ENCODE results near the gene SLC38A9.
"Not testable (repeated sequence)": the region's sequence is repeated elsewhere in the genome, so short reads cannot be mapped to it uniquely, and the experiment has no call there.

The SLC38A9 gene

DNA sequence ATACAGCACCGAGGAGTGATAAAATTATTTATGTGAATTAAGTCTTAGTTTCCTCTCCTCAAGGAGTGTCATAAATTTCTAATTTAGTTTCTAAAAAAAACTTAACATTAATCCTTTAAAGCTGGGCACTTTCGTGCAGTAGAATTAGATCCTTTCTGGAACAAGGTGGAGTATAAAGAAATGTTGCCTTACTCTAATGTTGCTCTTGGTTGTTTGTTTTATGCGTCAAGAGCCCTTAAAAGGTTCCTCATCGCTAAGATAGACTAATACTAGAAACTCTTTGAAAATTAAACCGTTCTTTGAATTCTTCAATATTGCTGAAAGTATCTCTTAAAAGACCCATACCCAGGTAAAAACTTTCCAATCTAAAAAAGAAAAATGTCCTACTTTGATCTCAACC lies 93.8 kb downstream of the SLC38A9 start:
- DNase-seq (ENCODE audit: low read depth in 2 of 3, low spot score in 1 of 3), result no peak

- no peak for DNase-seq (ENCODE audit: low read depth in 2 of 3, low spot score in 1 of 3)
These were observed 98.8 kb downstream of the SLC38A9 start for GRCh38 chr5:55613112-55613868.

DNA sequence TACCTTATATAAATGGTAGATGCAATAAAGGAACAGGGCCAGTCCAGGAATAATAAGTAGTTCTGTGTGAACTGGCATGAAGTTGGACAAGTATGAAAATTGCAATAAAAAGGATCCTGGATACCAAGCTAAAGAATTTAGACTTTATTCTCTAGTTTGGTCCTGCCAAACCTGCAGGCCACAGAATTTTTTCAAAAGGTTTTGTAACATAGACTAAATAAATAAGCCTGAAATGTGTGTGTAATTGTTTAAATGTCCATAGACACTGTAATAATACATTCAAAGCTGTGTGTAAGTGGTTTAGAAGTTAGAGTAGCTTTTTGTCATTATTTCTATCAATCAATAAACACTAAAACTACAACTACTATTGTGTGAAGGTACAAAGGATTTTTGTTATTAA lies 101.6 kb downstream of the SLC38A9 start:
- DNase-seq (ENCODE audit: low read depth in 2 of 3, low spot score in 1 of 3), result no peak

DNA sequence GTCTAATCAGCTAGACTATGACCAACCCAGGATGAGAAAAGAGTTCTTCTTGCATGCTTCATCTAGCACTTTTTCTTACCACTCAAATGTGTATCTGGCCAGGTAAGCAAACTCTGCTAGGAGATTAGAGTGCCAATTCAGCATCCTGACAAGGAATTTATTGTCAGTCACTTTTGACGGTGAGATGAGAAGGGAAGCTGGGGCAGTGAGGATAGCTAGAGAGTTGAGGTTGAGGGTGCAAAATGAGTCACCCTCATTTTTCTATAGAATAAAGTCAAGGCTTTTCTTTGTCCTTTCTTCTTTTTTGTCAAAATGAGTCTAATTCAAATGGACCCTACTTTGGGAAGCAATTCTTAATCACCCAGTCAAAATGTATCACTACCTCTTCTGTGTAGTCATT lies 102.7 kb downstream of the SLC38A9 start:
- no peak for DNase-seq (ENCODE audit: low read depth in 2 of 3, low spot score in 1 of 3)

GRCh38 chr5:55608595-55609349 lies 103.4 kb downstream of the SLC38A9 start:
- DNase-seq (ENCODE audit: low read depth in 2 of 3, low spot score in 1 of 3), result no peak

DNA sequence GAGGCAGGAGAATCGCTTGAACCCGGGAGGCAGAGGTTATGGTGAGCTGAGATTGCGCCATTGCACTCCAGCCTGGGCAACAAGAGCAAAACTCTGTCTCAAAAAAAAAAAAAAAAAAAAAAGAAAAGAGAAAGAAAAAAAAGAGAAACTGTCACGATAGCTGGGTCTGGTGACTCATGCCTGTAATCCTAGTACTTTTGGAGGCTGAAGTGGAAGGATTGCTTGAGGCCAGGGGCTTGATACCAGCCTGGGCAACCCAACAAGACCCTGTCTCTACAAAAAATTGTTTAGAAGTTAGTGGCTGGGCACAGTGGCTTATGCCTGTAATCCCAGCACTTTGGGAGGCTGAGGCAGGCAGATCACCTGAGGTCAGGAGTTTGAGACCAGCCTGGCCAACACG lies 104.8 kb downstream of the SLC38A9 start:
- DNase-seq (ENCODE audit: low read depth in 2 of 3, low spot score in 1 of 3), result not testable (repeated sequence)

GRCh38 chr5:55604611-55605067 lies 107.5 kb downstream of the SLC38A9 start:
- no peak for DNase-seq (ENCODE audit: low read depth in 2 of 3, low spot score in 1 of 3)

DNA sequence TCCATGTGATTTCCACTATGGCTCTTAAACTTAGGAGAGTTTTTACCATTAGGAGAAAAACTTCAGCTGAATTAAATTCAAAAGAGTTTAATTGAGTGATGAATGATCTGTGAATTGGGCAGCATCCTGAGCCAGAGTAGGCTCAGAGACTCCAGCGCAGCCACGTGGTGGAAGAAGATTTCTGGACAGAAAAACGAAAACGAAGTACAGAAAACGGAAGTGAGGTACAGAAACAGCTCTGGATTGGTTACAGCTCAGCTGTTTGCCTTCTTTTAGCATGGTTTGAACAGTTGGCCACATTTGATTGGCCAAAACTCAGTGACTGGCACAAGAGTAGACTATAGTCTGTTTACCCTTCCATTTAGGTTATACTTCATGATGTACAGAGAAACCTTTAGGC lies 108.2 kb downstream of the SLC38A9 start:
- no peak for DNase-seq (ENCODE audit: low read depth in 2 of 3, low spot score in 1 of 3)

DNA sequence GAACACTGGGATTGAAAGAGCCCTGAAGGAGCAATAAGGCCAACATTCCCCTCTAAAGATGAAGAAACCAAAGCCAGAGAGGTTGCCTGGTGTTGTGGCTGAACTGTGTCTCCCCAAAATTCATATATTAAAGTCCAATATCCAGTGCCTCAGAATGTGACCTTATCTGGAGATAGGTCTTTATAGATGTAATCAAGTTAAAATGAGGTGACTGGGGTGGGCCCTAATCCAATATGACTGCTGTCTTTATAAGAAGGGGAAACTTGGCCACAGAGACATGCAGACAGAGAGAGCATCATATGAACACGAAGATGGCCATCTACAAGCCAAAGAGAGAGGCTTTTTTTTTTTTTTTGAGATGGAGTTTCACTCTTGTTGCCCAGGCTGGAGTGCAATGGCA lies 110.5 kb downstream of the SLC38A9 start:
- DNase-seq (ENCODE audit: low read depth in 2 of 3, low spot score in 1 of 3), result no peak

- DNase-seq (ENCODE audit: low read depth in 2 of 3, low spot score in 1 of 3), result no peak
These were observed 110.9 kb downstream of the SLC38A9 start for GRCh38 chr5:55601204-55601618.

DNA sequence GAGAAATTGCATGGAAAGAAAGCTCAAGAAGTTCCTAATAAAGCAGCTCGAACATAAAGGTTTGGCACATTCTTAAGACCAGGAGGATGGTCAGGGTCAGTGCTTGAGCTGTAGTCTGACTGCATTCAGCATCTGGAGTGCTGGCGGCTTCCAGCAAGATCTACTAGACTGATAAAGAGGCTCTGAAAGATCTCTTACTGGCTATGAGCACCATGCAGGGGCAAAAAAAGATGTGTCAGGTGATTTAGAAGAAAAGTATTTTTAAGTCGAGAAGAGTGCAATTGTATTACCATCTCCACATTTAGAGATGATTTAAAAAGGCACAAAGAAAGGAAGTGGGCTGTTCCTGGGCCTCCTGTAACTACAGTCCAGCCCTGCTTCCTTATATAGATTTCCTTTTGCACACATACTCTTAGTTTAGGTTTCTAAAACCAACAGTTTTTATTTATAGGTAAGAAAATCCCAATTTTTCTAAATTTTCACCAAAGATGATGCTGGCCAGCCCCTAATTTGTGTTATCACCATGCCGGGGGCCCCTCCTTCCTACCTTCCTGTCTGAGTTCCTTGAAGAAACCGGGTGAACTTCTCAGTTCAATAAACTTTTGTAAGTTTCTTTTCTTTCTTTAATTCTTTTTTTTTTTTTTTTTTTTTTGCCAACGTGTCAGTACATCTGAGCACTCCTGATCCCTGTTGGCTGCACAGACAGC lies 111.5 kb downstream of the SLC38A9 start:
- DNase-seq (ENCODE audit: low read depth in 2 of 3, low spot score in 1 of 3), result no peak

DNA sequence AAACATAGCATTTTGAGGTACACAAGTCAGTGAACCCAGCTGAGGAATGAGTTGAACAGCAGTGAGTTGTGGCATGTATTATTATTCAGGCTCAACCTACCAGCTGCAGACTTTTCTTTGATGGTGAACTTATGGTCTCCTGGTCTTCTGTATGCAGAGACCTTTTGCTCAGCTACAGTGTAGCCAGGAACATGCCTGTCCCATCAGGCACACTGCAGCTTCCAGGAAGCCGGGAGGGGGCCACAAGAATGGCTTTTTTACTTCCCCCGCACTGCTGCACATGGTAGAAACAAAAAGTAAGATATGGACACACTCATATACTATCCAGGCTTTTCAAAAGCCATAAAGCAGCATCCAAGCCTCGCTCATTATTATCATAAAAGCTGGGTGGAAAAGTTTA lies 112.0 kb downstream of the SLC38A9 start:
- DNase-seq (ENCODE audit: low read depth in 2 of 3, low spot score in 1 of 3), result no peak

DNA sequence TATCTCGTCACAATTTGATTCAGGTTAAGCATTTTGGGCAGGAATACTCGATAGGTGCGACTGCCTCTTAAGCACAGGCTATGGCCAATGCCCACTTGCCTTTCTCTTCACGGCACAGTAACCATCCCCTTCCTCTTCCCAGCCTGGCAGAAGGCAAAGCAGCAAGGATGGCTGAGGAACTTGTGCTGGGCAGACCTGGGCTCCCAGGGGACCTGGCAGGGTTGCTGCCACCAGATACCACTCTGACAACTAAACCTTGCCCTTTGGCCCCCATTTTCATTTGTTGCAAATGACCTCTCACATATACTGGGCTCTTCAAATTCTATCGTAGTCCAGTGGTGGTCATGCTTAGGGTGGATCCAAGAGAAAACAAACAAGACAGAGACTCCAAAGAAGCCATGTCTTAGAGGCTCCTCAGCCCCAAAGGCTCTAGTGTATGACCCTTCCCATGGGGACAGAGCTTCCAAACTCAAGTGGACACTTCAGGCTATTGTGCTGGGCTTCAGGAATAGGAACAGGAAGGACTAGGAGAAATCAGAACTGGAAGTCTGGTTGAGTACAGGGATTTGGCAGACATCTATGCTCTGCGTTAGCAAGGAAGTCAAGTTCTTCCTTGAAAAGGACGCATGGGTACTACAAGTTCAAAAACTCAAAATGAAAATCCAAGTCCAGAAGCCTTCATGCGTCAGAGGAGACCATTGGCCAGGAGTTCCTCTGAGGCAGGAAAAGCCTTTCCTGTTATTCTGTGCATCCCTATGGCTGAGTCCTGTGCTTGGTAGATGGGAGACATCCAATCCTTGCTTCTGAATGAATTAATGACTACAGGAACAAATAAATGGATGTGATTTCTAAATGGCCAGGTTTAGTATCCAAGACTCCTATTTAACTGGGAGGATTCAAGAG lies 112.7 kb downstream of the SLC38A9 start:
- no peak for DNase-seq (ENCODE audit: low read depth in 2 of 3, low spot score in 1 of 3)

DNA sequence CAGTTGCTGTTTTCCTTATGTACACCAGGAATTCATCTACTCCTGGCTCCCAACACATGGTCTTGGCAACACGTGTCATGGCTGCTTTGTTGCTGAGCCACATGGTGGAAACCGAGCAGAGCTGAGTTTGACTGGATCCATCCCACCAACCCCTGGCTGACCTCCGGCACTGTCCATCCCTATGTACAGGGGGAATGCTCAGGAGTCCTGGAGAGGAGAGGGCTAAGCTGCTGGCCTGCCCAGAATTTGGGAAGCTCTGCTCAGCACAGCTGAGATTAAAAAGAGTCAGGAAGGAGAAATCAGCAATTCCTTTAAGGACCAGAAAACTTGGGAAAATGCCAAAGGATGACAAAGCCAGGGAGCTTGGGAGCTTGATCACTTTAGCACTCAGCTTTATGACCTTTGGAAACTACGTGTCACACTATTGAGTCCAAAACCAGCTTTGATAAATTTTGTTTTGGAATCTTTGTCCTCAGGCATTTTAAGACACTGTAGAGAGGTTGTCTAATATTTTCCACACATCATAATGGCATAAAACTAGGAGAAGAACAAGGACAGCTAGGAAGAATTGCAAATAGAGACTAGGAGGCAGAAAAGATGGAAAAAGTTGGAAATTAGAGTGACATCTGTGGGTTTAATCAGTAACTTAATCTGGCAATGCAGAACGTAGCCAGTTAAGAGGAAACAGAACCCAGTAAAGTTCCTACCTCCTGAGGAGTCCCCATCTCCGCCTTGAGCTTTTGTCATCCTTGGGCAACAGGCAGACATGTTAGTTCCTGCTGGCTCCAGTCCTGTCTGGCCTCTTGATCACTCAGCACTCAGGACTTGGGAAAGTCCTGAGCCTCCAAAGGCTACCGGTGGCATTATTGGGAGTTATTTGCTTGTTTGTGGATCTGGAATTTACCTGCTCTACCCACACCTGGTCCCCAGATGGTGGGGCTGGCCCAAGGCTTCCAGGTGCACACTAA lies 114.8 kb downstream of the SLC38A9 start:
- no peak for DNase-seq (ENCODE audit: low read depth in 2 of 3, low spot score in 1 of 3)

- DNase-seq (ENCODE audit: low read depth in 2 of 3, low spot score in 1 of 3), result no peak
These were observed 117.5 kb downstream of the SLC38A9 start for GRCh38 chr5:55594671-55595070.

- no peak for DNase-seq (ENCODE audit: low read depth in 2 of 3, low spot score in 1 of 3)
These were observed 119.0 kb downstream of the SLC38A9 start for GRCh38 chr5:55593115-55593472.

GRCh38 chr5:55592388-55593114 lies 119.6 kb downstream of the SLC38A9 start:
- no peak for DNase-seq (ENCODE audit: low read depth in 2 of 3, low spot score in 1 of 3)

DNA sequence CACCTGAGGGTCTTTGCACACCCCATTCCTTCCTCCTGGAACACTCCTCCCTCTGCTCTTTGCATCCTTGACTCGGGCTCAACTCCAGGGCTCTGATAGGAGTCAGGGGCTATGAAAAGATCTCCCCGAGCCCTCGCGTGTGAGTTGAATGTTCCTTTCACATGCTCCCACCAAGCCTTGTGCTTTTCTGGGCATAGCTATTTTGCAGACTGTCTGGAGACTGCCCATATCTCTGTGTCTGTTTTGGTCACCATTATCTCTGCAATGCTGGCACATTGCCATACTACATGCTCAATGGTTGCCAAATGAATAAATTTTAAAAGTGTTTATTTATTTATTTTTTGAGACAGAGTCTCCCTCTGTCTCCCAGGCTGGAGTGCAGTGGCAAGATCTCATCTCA lies 120.4 kb downstream of the SLC38A9 start:
- DNase-seq (ENCODE audit: low read depth in 2 of 3, low spot score in 1 of 3), result no peak

GRCh38 chr5:55585206-55585610 lies 126.9 kb downstream of the SLC38A9 start:
- DNase-seq (ENCODE audit: low read depth in 2 of 3, low spot score in 1 of 3), result no peak
